B cell (primary cell): ENCODE data around the gene CATSPERD.

Source experiments
- CTCF ChIP-seq: fragments of 200-600 bp; IDR thresholded peaks from one replicate; pipeline ENCODE4 v1.8.0; 2022; ENCODE audit warnings: antibody characterized with exemption, mild to moderate bottlenecking
- EZH2 ChIP-seq: IDR thresholded peaks from 2 replicates; pipeline ENCODE4 v1.6.1; 2012; ENCODE audit warnings: borderline replicate concordance, low read depth, mild to moderate bottlenecking, moderate library complexity, low read length; ENCODE audit not compliant: insufficient read depth, poor library complexity, severe bottlenecking

- TF ChIP-seq CTCF (no peak), EZH2 (no peak)
Observed at GRCh38 chr19:5787409-5788182, 67.2 kb downstream of the CATSPERD start.
